ENCODE data around the gene FOXP2. TPM values are rescaled to one million over a fixed set of nuclear protein-coding genes. Genes with fewer than 3 reads are reported as not detected.
"Not testable (repeated sequence)": the region's sequence is repeated elsewhere in the genome, so short reads cannot be mapped to it uniquely, and the experiment has no call there.

The FOXP2 gene
- total RNA-seq, 1 experiment from 2014 or later = not detected

GRCh38 chr7:114428211-114428610 lies 13.6 kb downstream of the FOXP2 start:
- DNase-seq = no peak
- Histone ChIP-seq H3K27ac (ENCODE audit: low read length) (no peak overlapping the region), H3K9ac (ENCODE audit: low read length) (no peak overlapping the region), H3K36me3 (ENCODE audit: insufficient read depth, low read length) (no peaks in the 10 kb centered on the region), H3K4me2 (ENCODE audit: low read depth, low read length, poor library complexity, severe bottlenecking) (no peak overlapping the region), H3K4me1 (ENCODE audit: low read length) (no peaks in the 10 kb centered on the region), H2AFZ (ENCODE audit: low read length) (no peak overlapping the region), H3K4me3 (ENCODE audit: low read length) (no peak overlapping the region), H3K9me3 (ENCODE audit: low read length) (peaks cover 22% of the 10 kb centered on the region), H3K9me2 (replicated peaks; ENCODE audit: insufficient read depth, low read length) (no peaks in the 10 kb centered on the region), H3K27me3 (ENCODE audit: low read length) (no peaks in the 10 kb centered on the region), H4K20me1 (ENCODE audit: insufficient read depth, low read depth, low read length) (no peaks in the 10 kb centered on the region), H3K79me2 (ENCODE audit: low read length) (no peaks in the 10 kb centered on the region)

DNA sequence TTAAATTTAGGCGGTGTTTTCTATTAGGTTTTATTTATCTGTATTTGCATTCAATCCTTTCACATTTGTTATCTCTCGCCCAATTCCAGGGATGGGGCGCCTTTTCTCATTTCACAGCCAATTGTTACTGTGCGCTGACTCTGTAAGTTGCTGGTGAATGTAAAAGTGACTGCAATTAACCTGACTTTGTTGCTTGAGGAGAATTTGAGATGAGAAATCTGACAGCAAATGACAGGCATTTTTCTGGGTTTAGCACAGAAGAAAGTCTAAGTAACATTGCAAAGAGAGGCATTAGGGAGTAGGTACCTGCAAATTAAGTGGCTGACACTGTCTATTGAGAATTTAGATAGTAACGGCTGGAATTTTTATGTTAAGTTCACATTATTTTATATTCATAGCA lies 16.6 kb downstream of the FOXP2 start:
- Histone ChIP-seq H4K20me1 (ENCODE audit: insufficient read depth, low read depth, low read length) (no peaks in the 10 kb centered on the region), H3K4me2 (ENCODE audit: low read depth, low read length, poor library complexity, severe bottlenecking) (no peak overlapping the region), H3K4me3 (ENCODE audit: low read length) (no peak overlapping the region), H3K27ac (ENCODE audit: low read length) (no peak overlapping the region), H3K79me2 (ENCODE audit: low read length) (no peaks in the 10 kb centered on the region), H3K9me2 (replicated peaks; ENCODE audit: insufficient read depth, low read length) (no peaks in the 10 kb centered on the region), H3K9ac (ENCODE audit: low read length) (no peak overlapping the region), H3K9me3 (ENCODE audit: low read length) (peaks cover 23% of the 10 kb centered on the region; the same call in 1 of the 2 replicates), H2AFZ (ENCODE audit: low read length) (no peak overlapping the region), H3K36me3 (ENCODE audit: insufficient read depth, low read length) (no peaks in the 10 kb centered on the region), H3K4me1 (ENCODE audit: low read length) (no peaks in the 10 kb centered on the region), H3K27me3 (ENCODE audit: low read length) (no peaks in the 10 kb centered on the region)
- DNase-seq = no peak

DNA sequence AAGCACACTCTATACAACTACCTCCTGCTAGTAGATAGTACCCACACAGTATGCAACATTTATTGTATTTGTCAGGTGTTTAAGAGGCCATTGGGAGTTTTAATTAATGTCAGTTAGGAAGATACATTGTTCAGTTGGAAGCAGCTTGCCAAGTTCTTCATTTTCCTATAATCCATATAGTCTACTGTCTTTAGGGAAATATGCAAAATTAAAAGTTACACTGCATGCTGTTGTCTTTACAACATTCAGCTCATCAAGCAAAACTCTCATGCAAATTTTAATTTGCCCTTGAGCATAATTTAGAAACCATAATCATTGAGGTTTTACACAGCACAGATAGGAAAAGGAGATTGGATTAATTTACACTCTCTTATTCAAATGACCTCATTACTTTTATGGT lies 17.4 kb downstream of the FOXP2 start:
- Histone ChIP-seq H3K4me2 (ENCODE audit: low read depth, low read length, poor library complexity, severe bottlenecking) (no peak overlapping the region), H3K9ac (ENCODE audit: low read length) (no peak overlapping the region), H3K4me3 (ENCODE audit: low read length) (no peak overlapping the region), H3K9me2 (replicated peaks; ENCODE audit: insufficient read depth, low read length) (no peaks in the 10 kb centered on the region), H3K4me1 (ENCODE audit: low read length) (no peaks in the 10 kb centered on the region), H2AFZ (ENCODE audit: low read length) (no peak overlapping the region), H3K27ac (ENCODE audit: low read length) (no peak overlapping the region), H4K20me1 (ENCODE audit: insufficient read depth, low read depth, low read length) (no peaks in the 10 kb centered on the region), H3K9me3 (ENCODE audit: low read length) (peaks cover 23% of the 10 kb centered on the region; the same call in 1 of the 2 replicates), H3K79me2 (ENCODE audit: low read length) (no peaks in the 10 kb centered on the region), H3K27me3 (ENCODE audit: low read length) (no peaks in the 10 kb centered on the region), H3K36me3 (ENCODE audit: insufficient read depth, low read length) (no peaks in the 10 kb centered on the region)
- no peak for DNase-seq

DNA sequence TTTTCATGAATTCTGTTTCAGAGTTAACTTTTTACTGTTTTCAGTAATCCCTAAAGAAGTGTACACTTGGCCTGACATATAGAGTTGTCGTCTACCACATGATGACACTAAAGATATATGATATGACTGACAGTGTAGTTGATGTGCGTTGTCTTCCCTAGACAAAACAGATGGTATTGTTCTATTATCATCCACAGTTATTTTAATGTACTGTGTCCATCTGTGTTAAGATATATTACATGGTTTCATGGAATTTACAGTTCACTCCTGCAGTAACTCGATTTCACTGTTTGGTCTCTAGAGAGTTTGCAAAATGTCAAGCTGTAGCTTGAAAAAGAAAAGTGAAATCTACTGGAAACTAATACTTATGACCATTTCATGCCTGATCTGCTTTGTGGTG lies 18.1 kb downstream of the FOXP2 start:
- Histone ChIP-seq H2AFZ (ENCODE audit: low read length) (no peak overlapping the region), H3K36me3 (ENCODE audit: insufficient read depth, low read length) (no peaks in the 10 kb centered on the region), H3K27ac (ENCODE audit: low read length) (no peak overlapping the region), H3K27me3 (ENCODE audit: low read length) (no peaks in the 10 kb centered on the region), H3K9me3 (ENCODE audit: low read length) (peaks cover 23% of the 10 kb centered on the region; the same call in 1 of the 2 replicates), H4K20me1 (ENCODE audit: insufficient read depth, low read depth, low read length) (no peaks in the 10 kb centered on the region), H3K4me1 (ENCODE audit: low read length) (no peaks in the 10 kb centered on the region), H3K4me2 (ENCODE audit: low read depth, low read length, poor library complexity, severe bottlenecking) (no peak overlapping the region), H3K9me2 (replicated peaks; ENCODE audit: insufficient read depth, low read length) (no peaks in the 10 kb centered on the region), H3K9ac (ENCODE audit: low read length) (no peak overlapping the region), H3K79me2 (ENCODE audit: low read length) (no peaks in the 10 kb centered on the region), H3K4me3 (ENCODE audit: low read length) (no peak overlapping the region)
- no peak for DNase-seq

- no peak overlapping the region for H2AFZ ChIP-seq (ENCODE audit: low read length)
- H3K36me3 ChIP-seq (ENCODE audit: insufficient read depth, low read length) = no peaks in the 10 kb centered on the region
- H3K79me2 ChIP-seq (ENCODE audit: low read length) = no peaks in the 10 kb centered on the region
- no peak overlapping the region for H3K4me2 ChIP-seq (ENCODE audit: low read depth, low read length, poor library complexity, severe bottlenecking)
- H3K27me3 ChIP-seq (ENCODE audit: low read length) = no peaks in the 10 kb centered on the region
- no peak for DNase-seq
- H3K9me2 ChIP-seq (replicated peaks; ENCODE audit: insufficient read depth, low read length) = no peaks in the 10 kb centered on the region
- H3K9me3 ChIP-seq (ENCODE audit: low read length) = peaks cover 9% of the 10 kb centered on the region; the same call in 1 of the 2 replicates
- H4K20me1 ChIP-seq (ENCODE audit: insufficient read depth, low read depth, low read length) = no peaks in the 10 kb centered on the region
- H3K4me1 ChIP-seq (ENCODE audit: low read length) = no peaks in the 10 kb centered on the region
- no peak overlapping the region for H3K9ac ChIP-seq (ENCODE audit: low read length)
- no peak overlapping the region for H3K27ac ChIP-seq (ENCODE audit: low read length)
- no peak overlapping the region for H3K4me3 ChIP-seq (ENCODE audit: low read length)
These were observed 25.0 kb downstream of the FOXP2 start for GRCh38 chr7:114439581-114439980.

DNA sequence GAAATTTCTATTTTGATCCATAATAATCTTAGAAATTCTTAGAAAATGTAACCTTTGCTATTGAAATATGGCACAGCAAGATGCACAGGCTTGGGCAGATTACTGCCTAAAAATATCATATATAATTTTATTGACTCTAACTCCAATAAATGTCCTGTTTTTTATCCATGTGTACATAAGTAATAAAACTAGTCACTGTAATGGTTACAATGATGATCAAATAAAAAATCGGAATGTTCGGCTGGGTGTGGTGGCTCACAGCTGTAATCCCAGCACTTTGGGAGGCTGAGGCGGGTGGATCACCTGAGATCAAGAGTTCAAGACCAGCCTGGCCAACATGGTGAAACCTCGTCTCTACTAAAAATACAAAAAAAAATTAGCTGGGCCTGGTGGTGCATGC lies 26.3 kb downstream of the FOXP2 start:
- not testable (repeated sequence) for H3K27me3 ChIP-seq (ENCODE audit: low read length); H3K9me2 ChIP-seq (replicated peaks; ENCODE audit: insufficient read depth, low read length); DNase-seq; H3K4me1 ChIP-seq (ENCODE audit: low read length); H3K4me3 ChIP-seq (ENCODE audit: low read length); H3K27ac ChIP-seq (ENCODE audit: low read length); H3K36me3 ChIP-seq (ENCODE audit: insufficient read depth, low read length); H3K9ac ChIP-seq (ENCODE audit: low read length); H3K79me2 ChIP-seq (ENCODE audit: low read length); H3K4me2 ChIP-seq (ENCODE audit: low read depth, low read length, poor library complexity, severe bottlenecking); H2AFZ ChIP-seq (ENCODE audit: low read length); H4K20me1 ChIP-seq (ENCODE audit: insufficient read depth, low read depth, low read length)
- peaks cover 12% of the 10 kb centered on the region; the same call in 1 of the 2 replicates for H3K9me3 ChIP-seq (ENCODE audit: low read length)

DNA sequence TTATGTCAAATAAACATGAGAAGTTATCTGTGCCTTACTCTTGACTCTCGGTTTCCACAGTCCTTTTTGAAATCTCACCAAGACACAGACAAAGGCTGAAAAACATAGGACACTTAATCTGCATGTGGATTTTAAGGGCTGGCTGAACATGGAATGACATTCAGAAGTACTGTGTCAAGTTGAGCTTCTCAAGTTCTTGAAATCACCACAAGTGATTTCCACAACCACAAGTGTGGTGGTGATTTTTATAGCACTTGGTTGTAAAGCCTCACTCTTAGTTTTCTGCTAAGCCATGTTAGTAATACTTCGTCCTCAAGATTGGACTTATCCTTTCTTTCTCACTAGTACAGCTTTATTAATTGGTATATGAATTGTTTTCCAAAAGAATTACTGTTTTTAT lies 29.6 kb downstream of the FOXP2 start:
- Histone ChIP-seq H3K27ac (ENCODE audit: low read length) (no peak overlapping the region), H3K9me2 (replicated peaks; ENCODE audit: insufficient read depth, low read length) (no peaks in the 10 kb centered on the region)

DNA sequence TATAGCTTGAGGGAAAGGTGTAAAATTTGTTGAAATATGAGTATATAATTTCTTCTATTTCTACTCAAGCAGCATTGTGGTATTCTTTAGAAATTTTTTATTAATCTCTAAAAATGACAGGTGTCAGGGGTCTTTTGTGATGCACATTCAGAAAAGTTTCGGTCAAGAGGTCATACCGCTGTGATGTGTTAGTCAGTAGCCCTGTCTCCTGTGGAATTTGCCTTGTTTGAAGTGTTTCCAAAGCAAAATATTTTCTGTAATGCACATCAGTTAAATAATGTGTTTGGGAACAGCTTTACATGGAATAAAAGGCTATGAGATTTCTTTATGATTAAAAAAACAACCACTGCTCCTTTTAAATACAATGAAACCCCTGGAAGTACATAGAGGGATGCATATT lies 35.8 kb downstream of the FOXP2 start:
- no peak for DNase-seq

More for the DNA sequence above, 29.6 kb downstream of the FOXP2 start:
- Histone ChIP-seq H3K36me3 (ENCODE audit: insufficient read depth, low read length) (no peaks in the 10 kb centered on the region), H3K9ac (ENCODE audit: low read length) (no peak overlapping the region), H2AFZ (ENCODE audit: low read length) (no peak overlapping the region), H4K20me1 (ENCODE audit: insufficient read depth, low read depth, low read length) (no peaks in the 10 kb centered on the region), H3K79me2 (ENCODE audit: low read length) (no peaks in the 10 kb centered on the region), H3K9me3 (ENCODE audit: low read length) (peaks cover 8% of the 10 kb centered on the region), H3K4me2 (ENCODE audit: low read depth, low read length, poor library complexity, severe bottlenecking) (no peak overlapping the region), H3K27me3 (ENCODE audit: low read length) (no peaks in the 10 kb centered on the region), H3K4me1 (ENCODE audit: low read length) (no peaks in the 10 kb centered on the region), H3K4me3 (ENCODE audit: low read length) (no peak overlapping the region)
- DNase-seq = no peak

DNA sequence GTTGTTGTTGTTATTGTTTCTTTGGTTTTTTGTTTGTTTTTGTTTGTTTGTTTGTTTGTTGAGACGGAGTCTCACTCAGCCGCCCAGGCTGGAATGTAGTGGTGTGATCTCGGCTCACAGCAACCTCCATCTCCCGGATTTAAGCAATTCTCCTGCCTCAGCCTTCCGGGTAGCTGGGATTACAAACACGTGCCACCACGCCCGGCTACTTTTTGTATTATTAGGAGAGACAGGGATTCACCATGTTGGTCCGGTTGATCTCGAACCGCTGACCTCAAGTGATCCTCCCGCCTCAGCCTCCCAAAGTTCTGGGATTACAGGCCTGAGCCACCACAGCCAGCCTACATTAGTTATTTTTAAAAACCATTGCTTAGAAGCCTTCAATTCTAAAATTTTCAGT lies 45.0 kb downstream of the FOXP2 start:
- H3K4me3 ChIP-seq (ENCODE audit: low read length) = no peak overlapping the region
- H3K9me2 ChIP-seq (replicated peaks; ENCODE audit: insufficient read depth, low read length) = no peaks in the 10 kb centered on the region
- no peaks in the 10 kb centered on the region for H4K20me1 ChIP-seq (ENCODE audit: insufficient read depth, low read depth, low read length)
- no peak for DNase-seq
- H3K9ac ChIP-seq (ENCODE audit: low read length) = no peak overlapping the region
- no peak overlapping the region for H2AFZ ChIP-seq (ENCODE audit: low read length)
- no peak overlapping the region for H3K4me2 ChIP-seq (ENCODE audit: low read depth, low read length, poor library complexity, severe bottlenecking)
- peaks cover 44% of the 10 kb centered on the region for H3K9me3 ChIP-seq (ENCODE audit: low read length)
- no peaks in the 10 kb centered on the region for H3K27me3 ChIP-seq (ENCODE audit: low read length)
- H3K79me2 ChIP-seq (ENCODE audit: low read length) = no peaks in the 10 kb centered on the region
- H3K36me3 ChIP-seq (ENCODE audit: insufficient read depth, low read length) = no peaks in the 10 kb centered on the region
- H3K27ac ChIP-seq (ENCODE audit: low read length) = no peak overlapping the region
- no peaks in the 10 kb centered on the region for H3K4me1 ChIP-seq (ENCODE audit: low read length)

More for the DNA sequence above, 35.8 kb downstream of the FOXP2 start:
- Histone ChIP-seq H3K79me2 (ENCODE audit: low read length) (no peaks in the 10 kb centered on the region), H3K9me2 (replicated peaks; ENCODE audit: insufficient read depth, low read length) (no peaks in the 10 kb centered on the region), H3K9me3 (ENCODE audit: low read length) (peaks cover 6% of the 10 kb centered on the region), H4K20me1 (ENCODE audit: insufficient read depth, low read depth, low read length) (no peaks in the 10 kb centered on the region), H2AFZ (ENCODE audit: low read length) (no peak overlapping the region), H3K4me3 (ENCODE audit: low read length) (no peak overlapping the region), H3K27ac (ENCODE audit: low read length) (no peak overlapping the region), H3K36me3 (ENCODE audit: insufficient read depth, low read length) (no peaks in the 10 kb centered on the region), H3K4me1 (ENCODE audit: low read length) (no peaks in the 10 kb centered on the region), H3K27me3 (ENCODE audit: low read length) (no peaks in the 10 kb centered on the region), H3K9ac (ENCODE audit: low read length) (no peak overlapping the region), H3K4me2 (ENCODE audit: low read depth, low read length, poor library complexity, severe bottlenecking) (no peak overlapping the region)

Data from Karpas-422 (cell line).